AML-193 (cell line): ENCODE data around the gene MCF2L2.
A peak's percentile ranks its signal among the peaks of the same experiment; 100 is the strongest.
"Not testable (repeated sequence)": the region's sequence is repeated elsewhere in the genome, so short reads cannot be mapped to it uniquely, and the experiment has no call there.

Experiments
- DNase-seq, 2 experiments: peaks; one replicate each; lab custom pipeline; 2025; lab: John Stamatoyannopoulos, UW

MCF2L2 gene, protein sequence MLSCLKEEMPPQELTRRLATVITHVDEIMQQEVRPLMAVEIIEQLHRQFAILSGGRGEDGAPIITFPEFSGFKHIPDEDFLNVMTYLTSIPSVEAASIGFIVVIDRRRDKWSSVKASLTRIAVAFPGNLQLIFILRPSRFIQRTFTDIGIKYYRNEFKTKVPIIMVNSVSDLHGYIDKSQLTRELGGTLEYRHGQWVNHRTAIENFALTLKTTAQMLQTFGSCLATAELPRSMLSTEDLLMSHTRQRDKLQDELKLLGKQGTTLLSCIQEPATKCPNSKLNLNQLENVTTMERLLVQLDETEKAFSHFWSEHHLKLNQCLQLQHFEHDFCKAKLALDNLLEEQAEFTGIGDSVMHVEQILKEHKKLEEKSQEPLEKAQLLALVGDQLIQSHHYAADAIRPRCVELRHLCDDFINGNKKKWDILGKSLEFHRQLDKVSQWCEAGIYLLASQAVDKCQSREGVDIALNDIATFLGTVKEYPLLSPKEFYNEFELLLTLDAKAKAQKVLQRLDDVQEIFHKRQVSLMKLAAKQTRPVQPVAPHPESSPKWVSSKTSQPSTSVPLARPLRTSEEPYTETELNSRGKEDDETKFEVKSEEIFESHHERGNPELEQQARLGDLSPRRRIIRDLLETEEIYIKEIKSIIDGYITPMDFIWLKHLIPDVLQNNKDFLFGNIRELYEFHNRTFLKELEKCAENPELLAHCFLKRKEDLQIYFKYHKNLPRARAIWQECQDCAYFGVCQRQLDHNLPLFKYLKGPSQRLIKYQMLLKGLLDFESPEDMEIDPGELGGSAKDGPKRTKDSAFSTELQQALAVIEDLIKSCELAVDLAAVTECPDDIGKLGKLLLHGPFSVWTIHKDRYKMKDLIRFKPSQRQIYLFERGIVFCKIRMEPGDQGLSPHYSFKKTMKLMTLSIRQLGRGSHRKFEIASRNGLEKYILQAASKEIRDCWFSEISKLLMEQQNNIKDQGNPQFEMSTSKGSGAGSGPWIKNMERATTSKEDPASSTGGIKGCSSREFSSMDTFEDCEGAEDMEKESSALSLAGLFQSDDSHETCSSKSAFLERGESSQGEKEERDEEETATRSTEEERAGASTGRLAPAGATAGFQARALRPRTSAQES

GRCh38 chr3:183428447-183429211 lies at the start of gene MCF2L2:
Gene MCF2L2 (minus strand): TSS chr3:183428619. CDS start chr3:183427977, 642 bp downstream.
- DNase-seq = no peak

- DNase-seq = no peak
Measured at GRCh38 chr3:183477801-183478456, 49.5 kb upstream of the MCF2L2 start.

GRCh38 chr3:183475764-183476162 lies 47.3 kb upstream of the MCF2L2 start:
- DNase-seq = not testable (repeated sequence)

GRCh38 chr3:183475016-183475763 lies 46.8 kb upstream of the MCF2L2 start:
- DNase-seq = no peak

- no peak for DNase-seq
Measured at GRCh38 chr3:183473969-183474368, 45.5 kb upstream of the MCF2L2 start.

- no peak for DNase-seq
Measured at GRCh38 chr3:183472155-183472554, 43.7 kb upstream of the MCF2L2 start.

- no peak for DNase-seq
Measured at GRCh38 chr3:183468424-183468823, 40.0 kb upstream of the MCF2L2 start.

GRCh38 chr3:183466575-183466974 lies 38.2 kb upstream of the MCF2L2 start:
- DNase-seq = no peak

- DNase-seq = not testable (repeated sequence)
Measured at GRCh38 chr3:183465710-183466109, 37.3 kb upstream of the MCF2L2 start.

GRCh38 chr3:183464480-183464879 lies 36.1 kb upstream of the MCF2L2 start:
- DNase-seq = no peak

- no peak for DNase-seq
Measured at GRCh38 chr3:183460081-183461055, 31.9 kb upstream of the MCF2L2 start.

DNA sequence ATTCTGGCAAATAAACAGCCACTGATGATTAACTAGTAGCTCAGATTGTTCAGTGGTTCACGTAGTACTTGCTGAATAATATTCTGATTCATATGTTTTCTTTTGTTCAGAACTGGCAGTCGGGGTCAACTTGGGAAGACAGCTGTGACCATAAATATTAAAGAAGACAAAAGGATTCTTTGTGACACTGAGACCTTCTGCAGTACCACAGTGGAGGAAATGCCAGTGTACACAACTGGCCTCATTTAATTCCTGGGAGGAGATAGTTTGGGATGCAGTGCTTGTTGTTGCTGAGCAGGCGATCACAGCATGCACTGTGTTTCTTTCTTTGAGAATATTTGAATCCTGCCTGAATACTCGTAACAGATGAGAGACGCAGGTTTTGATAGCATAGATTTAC lies 26.7 kb upstream of the MCF2L2 start:
- no peak for DNase-seq

DNA sequence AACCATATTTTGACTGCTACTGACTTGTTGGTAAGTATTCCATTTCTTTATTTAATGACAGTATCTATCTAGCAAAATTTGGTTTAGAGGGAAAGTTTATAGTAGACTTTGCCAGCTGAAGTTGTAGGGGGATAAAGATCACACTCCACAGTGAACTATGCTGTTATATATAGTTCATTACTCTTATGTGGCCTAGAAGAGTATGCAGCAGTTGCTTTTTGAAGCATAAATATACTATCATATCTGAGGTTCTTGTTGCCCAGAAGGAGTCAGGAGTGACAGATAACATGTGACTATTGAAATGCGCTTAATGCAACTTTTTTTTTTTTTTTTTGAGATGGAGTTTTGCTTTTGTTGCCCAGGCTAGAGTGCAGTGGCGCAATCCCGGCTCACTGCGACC lies 25.6 kb upstream of the MCF2L2 start:
- no peak for DNase-seq

- no peak for DNase-seq
Measured at GRCh38 chr3:183449791-183450190, 21.4 kb upstream of the MCF2L2 start.

DNA sequence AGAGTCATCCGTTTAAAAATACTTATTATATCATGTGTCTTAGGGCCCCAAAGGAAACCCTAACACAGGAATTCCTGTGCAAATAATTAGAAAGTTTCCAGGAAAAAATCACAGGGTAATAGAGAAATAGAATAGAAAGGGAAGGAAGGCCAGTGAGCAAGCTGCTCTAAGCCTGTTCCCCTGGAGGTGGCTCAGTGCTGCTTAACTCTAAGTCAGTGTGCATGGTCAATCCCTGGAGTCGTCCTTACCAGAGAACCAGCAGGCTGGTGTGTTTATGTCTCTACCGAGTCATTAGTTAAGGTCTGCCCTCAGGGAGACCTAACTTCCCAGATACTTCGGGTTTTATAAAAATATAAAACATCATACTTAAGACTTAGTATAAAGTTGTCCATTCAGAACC lies 21.0 kb upstream of the MCF2L2 start:
- DNase-seq = peak; percentile 26 to 37

GRCh38 chr3:183448369-183449128 lies 20.1 kb upstream of the MCF2L2 start:
- no peak for DNase-seq

GRCh38 chr3:183447206-183448001 lies 19.0 kb upstream of the MCF2L2 start:
- DNase-seq = peak; percentile 87 to 94

- no peak for DNase-seq
Measured at GRCh38 chr3:183446838-183447205, 18.4 kb upstream of the MCF2L2 start.
